Measurements from ENCODE around the gene FAM83D. TPM values are rescaled to one million over a fixed set of nuclear protein-coding genes. Genes with fewer than 3 reads are reported as not detected.
A peak's percentile ranks its signal among the peaks of the same experiment; 100 is the strongest.

FAM83D gene
- total and polyA plus RNA-seq, 2 of the 4 experiments (the other 2 are of a cell fraction), result 20.4 to 26.4 TPM

GRCh38 chr20:38895098-38895949, 30.9 kb upstream of the FAM83D start:
- no peak overlapping the region for H2BK15ac ChIP-seq (ENCODE audit: low read depth, low read length)
- peaks cover 27% of the 10 kb centered on the region for H3K27me3 ChIP-seq (ENCODE audit: control insufficient read depth, insufficient read depth, low read length)
- no peaks in the 10 kb centered on the region for H3K9me3 ChIP-seq (ENCODE audit: control insufficient read depth, insufficient read depth, low read length)
- no peak overlapping the region for H3K9ac ChIP-seq (ENCODE audit: low read depth, low read length)
- H2BK120ac ChIP-seq (ENCODE audit: low read depth, low read length), result no peak overlapping the region
- no peak overlapping the region for H3K4me3 ChIP-seq (ENCODE audit: insufficient read depth, low read depth, low read length)
- dilution Hi-C loops (cut with HindIII; ENCODE audit: low sequenced_read_pairs, unreplicated experiment), result no loop called here
- no peaks in the 10 kb centered on the region for H3K4me1 ChIP-seq (ENCODE audit: control insufficient read depth, insufficient read depth, low read length)
- no peak overlapping the region for H4K8ac ChIP-seq (ENCODE audit: low read depth in 2 of 2, low read length in 2 of 2)
- in situ Hi-C loops (cut with MboI; ENCODE audit: low sequenced_read_pairs), result loop anchor here (10.0 kb wide), 1 partner anchor 251 kb away; no protein-coding TSS in a partner anchor
- H4K20me1 ChIP-seq (ENCODE audit: insufficient read depth, low read length), result no peaks in the 10 kb centered on the region
- no peak for ATAC-seq (ENCODE audit: low read depth)
- H2BK5ac ChIP-seq (ENCODE audit: low read depth, low read length, poor library complexity, severe bottlenecking), result no peak overlapping the region
- H3K36me3 ChIP-seq (ENCODE audit: control insufficient read depth, insufficient read depth, low read length), result no peaks in the 10 kb centered on the region
- H3K4ac ChIP-seq (ENCODE audit: low read depth, low read length), result no peak overlapping the region
- H4K91ac ChIP-seq (ENCODE audit: insufficient read depth, low read depth, low read length), result no peak overlapping the region
- no peak overlapping the region for H3K56ac ChIP-seq (ENCODE audit: extremely low read depth, insufficient read depth, low read length)
- intact Hi-C loops (cut with micrococcal nuclease), result no loop called here
- no peak overlapping the region for H3K18ac ChIP-seq (ENCODE audit: low read depth, low read length)
- no peak overlapping the region for H3K27ac ChIP-seq (ENCODE audit: insufficient read depth, low read length)
- ChIA-PET CTCF (no interaction called here), POLR2A (ENCODE audit: unreplicated experiment) (no interaction called here)
- H2AK5ac ChIP-seq (ENCODE audit: low read depth, low read length), result no peak overlapping the region
- DNase-seq, result no peak
- 77% methylated on average over 3 of the region's 9 CpGs; no CpG with 5 or more reads in 1 of the 2 experiments for WGBS, 2 experiments (ENCODE audit: extremely low coverage in 2 of 2, insufficient read length in 1 of 2)
- H2BK20ac ChIP-seq (ENCODE audit: low read depth, low read length), result no peak overlapping the region
- no peaks in the 10 kb centered on the region for H3K9me1 ChIP-seq (ENCODE audit: insufficient read depth, low read length)
- no peak for TF ChIP-seq RCOR1 (IDR thresholded peaks at IDR 0.05; ENCODE audit: insufficient replicate concordance, low read length)
- no peak for TF ChIP-seq ELK1 (IDR thresholded peaks at IDR 0.05; ENCODE audit: borderline replicate concordance, low read depth, low read length)
- no peak for TF ChIP-seq CHD1 (IDR thresholded peaks at IDR 0.05; ENCODE audit: low read depth, low read length)
- no peak for TF ChIP-seq SMC3 (IDR thresholded peaks at IDR 0.05; ENCODE audit: low read depth, low read length)
- H3K4me2 ChIP-seq (ENCODE audit: low read depth, low read length), result no peak overlapping the region
- BruUV-seq (replicated peaks), result no TSS peak
- no peak overlapping the region for H2AK9ac ChIP-seq (replicated peaks; ENCODE audit: low read depth, low read length, poor library complexity)
- no peaks in the 10 kb centered on the region for H3K79me1 ChIP-seq (ENCODE audit: low read depth in 1 of 2, low read length in 2 of 2)
- H3K14ac ChIP-seq (replicated peaks; ENCODE audit: low read depth, low read length), result no peak overlapping the region
- H4K5ac ChIP-seq (ENCODE audit: low read depth, low read length), result no peak overlapping the region
- H3K23ac ChIP-seq (ENCODE audit: low read depth, low read length), result no peak overlapping the region
- peak overlapping the region; percentile 33 for H2AFZ ChIP-seq (replicated peaks; ENCODE audit: low read length, poor library complexity)

Data from IMR-90 (cell line).